Measurements from ENCODE around the gene RNASET2.

DNA sequence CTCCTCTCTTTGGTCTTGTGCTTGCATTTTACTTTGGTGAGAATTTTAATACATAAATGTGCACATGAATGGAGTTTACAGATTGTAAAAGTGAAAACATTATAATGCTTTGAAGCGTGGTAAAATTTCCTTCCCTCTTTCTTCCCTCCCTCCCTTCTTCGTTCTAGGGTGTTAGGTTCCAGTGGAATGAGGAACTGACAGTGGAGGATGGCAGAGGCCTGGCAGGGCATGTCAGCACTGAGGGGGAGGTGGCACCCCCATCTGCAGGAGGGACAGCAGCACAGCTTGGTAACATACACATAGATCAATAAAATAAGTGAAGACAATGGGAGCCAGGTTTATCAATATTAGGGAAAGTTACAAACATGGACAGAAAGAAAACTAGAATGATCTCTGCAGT, 47.5 kb downstream of the RNASET2 start:
- TF ChIP-seq CTCF (IDR thresholded peaks at IDR 0.05): no peak
- TF ChIP-seq POLR2A (IDR thresholded peaks at IDR 0.05): no peak

Measured in Peyer's patch (tissue), 4 donors.